ENCODE data around the gene KAT6B.

KAT6B gene

DNA sequence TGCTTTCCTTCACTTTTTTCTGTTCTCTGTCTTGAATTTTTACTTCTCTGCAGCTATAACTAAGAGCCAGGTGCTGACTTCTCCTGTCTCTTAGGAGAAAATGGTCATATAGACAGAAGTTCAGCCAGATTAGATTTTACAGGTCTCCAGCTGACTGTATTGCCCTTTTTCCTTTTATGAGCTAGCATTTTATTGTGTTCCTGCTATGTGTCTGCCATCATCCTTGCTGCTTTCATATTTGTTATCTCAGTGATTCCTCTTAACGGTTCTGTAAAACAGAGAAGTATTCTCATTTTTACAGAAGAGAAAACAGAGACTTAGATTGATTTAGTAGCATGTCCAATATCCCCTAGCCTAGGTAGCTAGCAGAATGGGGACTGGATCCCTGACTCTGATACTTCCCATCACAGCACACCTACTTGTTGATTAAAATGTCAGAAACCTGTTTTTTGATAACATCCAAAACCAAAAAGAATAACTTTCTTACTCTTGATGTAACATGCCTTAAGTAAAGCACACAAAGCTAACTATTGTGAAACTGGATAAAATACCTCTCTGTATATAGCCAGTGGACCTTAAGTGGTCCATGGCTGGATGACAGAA, 5.2 kb downstream of the KAT6B start:
- DNase-seq (ENCODE audit: low read depth), result no peak
- no peak overlapping the region for H3K4me3 ChIP-seq (ENCODE audit: low read length)
- TF ChIP-seq, protein P1, sequence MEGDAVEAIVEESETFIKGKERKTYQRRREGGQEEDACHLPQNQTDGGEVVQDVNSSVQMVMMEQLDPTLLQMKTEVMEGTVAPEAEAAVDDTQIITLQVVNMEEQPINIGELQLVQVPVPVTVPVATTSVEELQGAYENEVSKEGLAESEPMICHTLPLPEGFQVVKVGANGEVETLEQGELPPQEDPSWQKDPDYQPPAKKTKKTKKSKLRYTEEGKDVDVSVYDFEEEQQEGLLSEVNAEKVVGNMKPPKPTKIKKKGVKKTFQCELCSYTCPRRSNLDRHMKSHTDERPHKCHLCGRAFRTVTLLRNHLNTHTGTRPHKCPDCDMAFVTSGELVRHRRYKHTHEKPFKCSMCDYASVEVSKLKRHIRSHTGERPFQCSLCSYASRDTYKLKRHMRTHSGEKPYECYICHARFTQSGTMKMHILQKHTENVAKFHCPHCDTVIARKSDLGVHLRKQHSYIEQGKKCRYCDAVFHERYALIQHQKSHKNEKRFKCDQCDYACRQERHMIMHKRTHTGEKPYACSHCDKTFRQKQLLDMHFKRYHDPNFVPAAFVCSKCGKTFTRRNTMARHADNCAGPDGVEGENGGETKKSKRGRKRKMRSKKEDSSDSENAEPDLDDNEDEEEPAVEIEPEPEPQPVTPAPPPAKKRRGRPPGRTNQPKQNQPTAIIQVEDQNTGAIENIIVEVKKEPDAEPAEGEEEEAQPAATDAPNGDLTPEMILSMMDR (conservative IDR thresholded peaks at IDR 0.05; ENCODE audit: low read length), result no peak

DNA sequence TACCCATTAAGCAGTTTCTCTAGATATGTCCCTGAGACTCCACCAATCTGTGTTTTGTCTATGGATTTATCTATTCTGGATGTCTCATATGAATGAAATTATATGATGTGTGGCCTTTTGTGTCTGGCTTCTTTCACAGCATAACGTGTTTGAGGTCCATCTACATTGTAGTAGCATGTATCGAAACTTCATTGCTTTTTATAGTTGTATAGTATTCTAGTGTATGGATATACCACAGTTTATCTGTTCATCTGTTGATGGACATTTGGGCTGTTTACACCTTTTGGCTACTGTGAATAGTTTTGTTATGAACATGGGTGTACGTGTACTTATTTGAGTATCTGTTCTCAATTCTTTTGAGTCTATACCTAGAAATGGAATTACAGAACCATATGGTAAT, 9.6 kb downstream of the KAT6B start:
- no peak for DNase-seq (ENCODE audit: low read depth)
- no peak overlapping the region for H3K4me3 ChIP-seq (ENCODE audit: low read length)
- TF ChIP-seq, protein P1 (conservative IDR thresholded peaks at IDR 0.05; ENCODE audit: low read length), result no peak

DNA sequence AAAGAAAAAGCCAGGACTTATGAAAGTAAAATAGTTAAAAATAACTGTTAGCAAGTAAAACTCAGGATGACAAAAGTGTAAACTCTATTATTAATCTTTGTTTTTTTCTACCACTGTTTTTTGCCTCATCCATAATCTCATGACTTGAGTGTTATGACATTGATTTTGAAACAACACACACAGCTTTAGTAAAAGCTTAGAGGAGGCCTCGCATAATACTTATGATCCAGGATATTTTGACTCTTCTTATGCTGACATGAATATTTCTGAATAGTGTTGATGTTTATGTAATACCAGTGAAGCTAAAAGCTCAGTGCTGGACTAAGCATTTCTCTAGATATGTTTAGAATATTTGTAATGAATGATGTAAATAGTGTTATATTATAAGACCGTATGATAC, 10.5 kb downstream of the KAT6B start:
- DNase-seq (ENCODE audit: low read depth), result no peak
- no peak overlapping the region for H3K4me3 ChIP-seq (ENCODE audit: low read length)
- TF ChIP-seq, protein P1 (conservative IDR thresholded peaks at IDR 0.05; ENCODE audit: low read length), result no peak

DNA sequence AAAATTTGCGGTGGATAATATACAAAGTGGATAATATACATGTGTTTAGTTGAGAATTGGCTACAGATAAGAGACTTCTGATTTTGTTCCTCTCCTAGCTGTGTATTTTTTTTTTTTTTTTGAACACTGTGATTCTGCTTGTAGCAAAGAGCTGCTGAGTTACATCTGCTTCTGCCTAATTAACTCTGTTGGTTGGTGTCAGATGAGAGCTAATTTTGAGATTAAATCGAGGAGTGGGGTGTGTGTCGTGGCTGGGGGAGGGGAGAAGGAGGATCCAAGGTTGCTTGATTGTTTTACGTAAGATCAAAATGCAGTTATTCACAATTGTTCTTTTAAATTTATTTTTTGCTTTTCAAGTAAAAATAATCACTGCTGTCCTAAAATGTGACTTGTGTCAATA, 11.3 kb downstream of the KAT6B start:
- TF ChIP-seq, protein P1 (conservative IDR thresholded peaks at IDR 0.05; ENCODE audit: low read length), result no peak
- no peak for DNase-seq (ENCODE audit: low read depth)
- H3K4me3 ChIP-seq (ENCODE audit: low read length), result no peak overlapping the region

DNA sequence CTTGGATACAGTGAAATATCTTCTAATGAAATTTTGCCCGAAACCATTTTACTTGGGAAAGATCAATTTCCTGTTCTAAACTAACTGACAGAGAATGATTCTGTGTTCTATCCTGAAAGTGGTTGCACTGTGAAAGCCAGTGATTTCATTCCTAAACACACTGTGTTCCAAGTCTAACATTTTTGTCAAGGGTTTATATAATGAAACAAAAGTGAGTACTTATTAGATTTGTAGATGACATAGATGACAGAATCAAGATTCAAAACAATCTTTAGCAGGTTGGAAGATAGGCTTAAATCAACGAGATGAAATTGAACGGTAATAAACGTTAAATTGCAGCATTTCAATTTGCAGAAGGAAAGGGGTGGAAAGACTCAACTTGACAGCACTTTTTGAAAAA, 13.3 kb downstream of the KAT6B start:
- TF ChIP-seq, protein P1 (conservative IDR thresholded peaks at IDR 0.05; ENCODE audit: low read length), result no peak
- no peak for DNase-seq (ENCODE audit: low read depth)
- no peak overlapping the region for H3K4me3 ChIP-seq (ENCODE audit: low read length)

DNA sequence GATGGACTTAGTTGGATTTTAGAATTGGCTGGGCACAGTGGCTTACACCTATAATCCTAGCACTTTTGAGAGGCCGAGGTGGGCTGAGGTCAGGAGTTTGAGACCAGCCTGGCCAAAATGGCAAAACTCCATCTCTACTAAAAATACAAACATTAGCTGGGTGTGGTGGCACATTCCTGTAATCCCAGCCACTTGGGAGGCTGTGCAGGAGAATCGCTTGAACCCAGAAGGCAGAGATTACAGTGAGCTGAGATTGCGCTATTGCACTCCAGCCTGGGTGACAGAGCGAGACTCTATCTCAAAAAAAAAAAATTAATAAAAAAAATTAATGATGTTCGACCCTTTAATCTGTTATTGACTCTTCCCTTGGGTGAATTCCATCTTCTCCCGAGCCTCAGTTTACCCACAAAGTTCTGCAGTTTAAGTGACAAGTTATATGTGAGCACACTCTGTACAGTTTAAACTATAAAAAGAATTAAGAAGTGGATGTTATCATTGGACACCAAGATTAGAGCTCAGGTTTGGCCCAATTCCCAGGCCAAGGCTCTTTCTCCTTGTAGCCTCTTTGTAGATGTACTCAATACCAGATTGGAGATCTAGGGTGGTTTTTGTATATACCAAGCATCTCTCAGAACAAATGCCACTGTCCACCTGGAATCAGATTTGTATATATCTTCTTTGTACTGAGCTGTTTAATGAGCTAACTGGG, 15.0 kb downstream of the KAT6B start:
- DNase-seq (ENCODE audit: low read depth), result no peak
- H3K4me3 ChIP-seq (ENCODE audit: low read length), result no peak overlapping the region
- TF ChIP-seq, protein P1 (conservative IDR thresholded peaks at IDR 0.05; ENCODE audit: low read length), result no peak

DNA sequence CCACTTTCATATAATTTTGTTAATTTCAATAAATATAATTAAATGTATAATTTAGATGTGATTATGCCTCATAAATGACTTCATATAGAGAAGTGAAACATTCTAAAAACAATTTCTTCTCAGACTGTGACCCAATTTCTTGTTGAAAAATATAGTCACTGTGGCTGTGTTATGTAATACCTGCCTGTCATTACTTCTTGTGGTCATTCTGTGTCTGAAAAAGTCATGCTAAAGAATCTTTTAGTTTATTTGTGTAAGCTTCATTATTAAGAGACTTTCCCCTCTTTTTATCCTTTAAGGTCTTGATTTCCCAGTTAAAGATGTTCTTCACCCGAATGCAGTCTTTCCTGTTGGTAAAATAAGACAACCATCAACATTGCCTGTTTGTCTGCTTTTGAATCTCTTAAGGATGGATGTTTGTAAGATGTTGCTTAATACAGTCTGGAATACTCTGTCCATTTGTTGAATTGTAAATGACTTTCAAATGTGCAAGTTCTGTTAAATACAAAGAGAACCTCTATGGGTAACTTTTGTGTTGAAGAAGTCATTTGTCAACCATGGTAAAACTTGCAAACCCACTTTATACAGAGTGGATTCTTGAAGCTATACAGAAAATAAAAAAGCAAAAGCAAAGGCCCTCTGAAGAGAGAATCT, 16.0 kb downstream of the KAT6B start:
- TF ChIP-seq, protein P1 (conservative IDR thresholded peaks at IDR 0.05; ENCODE audit: low read length), result no peak
- DNase-seq (ENCODE audit: low read depth), result peak; percentile 46

More for the DNA sequence above, 16.0 kb downstream of the KAT6B start:
- no peak overlapping the region for H3K4me3 ChIP-seq (ENCODE audit: low read length)

Measured in AG10803 (cell line).